BE2C (cell line): Measurements from ENCODE around the gene CD248.

Source experiments
- DNase-seq: peaks from one replicate; pipeline ENCODE4 v3.0.0-alpha.2; 2020
- H3K27me3 ChIP-seq: fragments of 250-450 bp; sonication (Bioruptor Pico); 2 replicates; pipeline ENCODE4 v1.5.1; 2020; ENCODE audit warnings: mild to moderate bottlenecking
- H3K36me3 ChIP-seq: fragments of 250-450 bp; sonication (Bioruptor Pico); 2 replicates; pipeline ENCODE4 v1.5.1; 2020; ENCODE audit warnings: mild to moderate bottlenecking
- H3K4me1 ChIP-seq: fragments of 250-450 bp; sonication (Bioruptor Pico); 2 replicates; pipeline ENCODE4 v1.5.1; 2020
- H3K4me3 ChIP-seq: 2 replicates; pipeline ENCODE4 v1.5.1; 2011; ENCODE audit warnings: low read depth, low read length
- H3K9me3 ChIP-seq: fragments of 250-450 bp; sonication (Bioruptor Pico); 2 replicates; pipeline ENCODE4 v1.5.1; 2020
- TF ChIP-seq, protein P1 (sequence below): IDR thresholded peaks from 2 replicates; pipeline ENCODE4 v1.5.1; 2012; ENCODE audit warnings: mild to moderate bottlenecking, low read depth, low read length

CD248 gene

DNA sequence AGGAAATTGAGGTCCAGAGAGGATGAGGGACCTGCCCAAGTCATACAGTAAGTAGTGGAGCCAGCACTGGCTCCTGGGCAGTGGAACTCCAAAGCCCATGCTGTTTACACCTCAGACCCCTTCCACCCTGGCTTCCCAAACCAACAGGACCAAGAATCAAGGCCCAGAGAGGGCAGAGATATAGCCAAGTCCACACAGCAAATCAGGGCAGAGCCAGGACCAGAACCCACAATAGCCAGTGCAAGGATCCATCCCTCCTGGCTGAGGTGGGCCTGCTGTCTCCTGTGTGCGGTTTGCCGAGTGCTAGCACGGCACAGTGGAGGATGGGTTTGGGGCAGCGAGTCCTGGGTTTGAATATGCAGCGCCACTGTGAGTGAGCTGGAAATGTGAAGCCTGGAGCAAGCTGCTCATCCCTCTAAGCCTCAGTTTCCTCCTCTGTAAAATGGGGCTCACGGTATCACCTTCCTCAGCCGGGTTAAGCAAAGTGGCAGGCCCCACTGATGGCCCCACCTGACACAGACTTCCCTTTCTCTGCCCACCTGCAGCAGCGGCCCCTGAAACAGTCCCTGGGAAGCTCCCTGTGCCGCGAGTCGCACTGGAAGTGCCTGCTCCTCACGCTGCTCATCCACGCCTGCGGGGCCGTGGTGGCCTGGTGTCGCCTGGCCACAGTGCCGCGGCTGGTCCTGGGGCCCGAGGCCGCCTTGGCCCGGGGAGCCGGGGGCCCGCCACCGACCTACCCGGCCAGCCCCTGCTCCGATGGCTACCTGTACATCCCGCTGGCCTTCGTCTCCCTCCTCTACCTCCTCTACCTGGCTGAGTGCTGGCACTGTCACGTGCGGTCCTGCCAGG, 22.8 kb downstream of the CD248 start:
- TF ChIP-seq, protein P1, sequence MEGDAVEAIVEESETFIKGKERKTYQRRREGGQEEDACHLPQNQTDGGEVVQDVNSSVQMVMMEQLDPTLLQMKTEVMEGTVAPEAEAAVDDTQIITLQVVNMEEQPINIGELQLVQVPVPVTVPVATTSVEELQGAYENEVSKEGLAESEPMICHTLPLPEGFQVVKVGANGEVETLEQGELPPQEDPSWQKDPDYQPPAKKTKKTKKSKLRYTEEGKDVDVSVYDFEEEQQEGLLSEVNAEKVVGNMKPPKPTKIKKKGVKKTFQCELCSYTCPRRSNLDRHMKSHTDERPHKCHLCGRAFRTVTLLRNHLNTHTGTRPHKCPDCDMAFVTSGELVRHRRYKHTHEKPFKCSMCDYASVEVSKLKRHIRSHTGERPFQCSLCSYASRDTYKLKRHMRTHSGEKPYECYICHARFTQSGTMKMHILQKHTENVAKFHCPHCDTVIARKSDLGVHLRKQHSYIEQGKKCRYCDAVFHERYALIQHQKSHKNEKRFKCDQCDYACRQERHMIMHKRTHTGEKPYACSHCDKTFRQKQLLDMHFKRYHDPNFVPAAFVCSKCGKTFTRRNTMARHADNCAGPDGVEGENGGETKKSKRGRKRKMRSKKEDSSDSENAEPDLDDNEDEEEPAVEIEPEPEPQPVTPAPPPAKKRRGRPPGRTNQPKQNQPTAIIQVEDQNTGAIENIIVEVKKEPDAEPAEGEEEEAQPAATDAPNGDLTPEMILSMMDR, result no peak
- Histone ChIP-seq H3K4me1 (no peaks in the 10 kb centered on the region; the same call in none of the 2 replicates), H3K4me3 (no peak overlapping the region), H3K36me3 (no peaks in the 10 kb centered on the region), H3K27me3 (no peaks in the 10 kb centered on the region), H3K9me3 (no peaks in the 10 kb centered on the region)
- no peak for DNase-seq

DNA sequence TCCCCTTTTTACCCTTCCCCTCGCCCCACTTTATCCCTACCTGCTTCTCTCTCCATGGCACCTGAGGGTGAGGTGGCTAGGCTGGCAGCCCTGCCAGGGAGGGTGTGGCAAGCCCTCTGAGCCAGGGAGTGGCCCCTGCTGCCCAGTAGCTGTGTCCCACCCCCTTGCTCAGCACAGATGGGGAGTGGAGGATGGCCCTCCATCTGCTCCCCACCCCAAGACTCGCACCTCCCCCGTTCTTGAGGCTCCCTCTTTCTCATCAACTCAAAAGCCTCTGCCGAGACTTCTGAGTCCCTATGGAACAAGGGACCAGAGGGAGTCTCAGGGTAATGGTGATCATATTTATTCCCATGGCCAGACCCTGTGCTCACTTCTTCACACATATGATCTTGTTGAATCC, 23.5 kb downstream of the CD248 start:
- TF ChIP-seq, protein P1, result no peak

DNA sequence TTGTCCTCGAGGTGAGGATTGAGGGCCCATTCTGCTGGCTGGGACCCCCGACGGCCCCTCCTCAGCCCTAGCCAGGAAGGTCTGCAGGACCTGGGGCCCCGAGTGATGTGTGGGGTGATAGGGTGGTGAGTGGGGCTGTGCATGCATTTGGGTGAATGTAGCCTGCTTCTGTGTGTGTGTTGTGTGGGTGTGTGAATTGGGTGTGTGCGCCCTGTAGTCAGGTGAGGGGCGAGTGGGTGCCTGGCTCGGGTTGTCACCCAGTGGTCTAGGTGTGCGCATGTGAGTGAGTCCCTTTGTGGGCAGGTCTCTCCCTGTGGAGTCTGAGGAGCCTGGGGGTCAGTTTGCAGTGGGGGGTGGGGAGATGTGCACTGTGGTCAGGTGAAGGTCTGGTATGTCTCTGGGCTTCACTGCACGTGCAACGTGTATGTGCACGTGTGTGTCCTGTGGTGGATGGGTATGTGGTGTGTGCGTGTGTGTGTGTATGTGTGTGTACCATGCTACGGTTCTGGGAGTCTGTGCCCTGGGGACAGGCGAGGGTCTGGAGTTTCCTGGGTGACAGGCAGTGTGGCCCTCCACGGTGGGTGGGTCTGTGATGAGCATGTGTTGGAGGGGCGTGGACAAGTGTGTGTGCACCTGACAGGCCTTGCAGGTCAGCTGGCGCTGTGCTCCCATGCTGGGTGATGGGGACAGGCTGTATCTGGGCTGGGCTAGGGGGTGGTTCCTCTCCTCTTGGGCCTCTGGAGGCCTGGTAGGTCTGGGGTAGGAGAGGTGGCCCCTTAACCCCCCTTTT, 24.1 kb downstream of the CD248 start:
- Histone ChIP-seq H3K4me3 (peak overlapping the region; percentile 58), H3K27me3 (no peaks in the 10 kb centered on the region), H3K9me3 (no peaks in the 10 kb centered on the region), H3K36me3 (no peaks in the 10 kb centered on the region; the same call in 1 of the 2 replicates), H3K4me1 (peaks cover 3% of the 10 kb centered on the region)
- no peak for DNase-seq
- TF ChIP-seq, protein P1, result no peak

More for the DNA sequence above, 23.5 kb downstream of the CD248 start:
- Histone ChIP-seq H3K4me1 (no peaks in the 10 kb centered on the region; the same call in none of the 2 replicates), H3K9me3 (no peaks in the 10 kb centered on the region), H3K27me3 (no peaks in the 10 kb centered on the region), H3K36me3 (no peaks in the 10 kb centered on the region; the same call in 1 of the 2 replicates), H3K4me3 (no peak overlapping the region)
- no peak for DNase-seq

DNA sequence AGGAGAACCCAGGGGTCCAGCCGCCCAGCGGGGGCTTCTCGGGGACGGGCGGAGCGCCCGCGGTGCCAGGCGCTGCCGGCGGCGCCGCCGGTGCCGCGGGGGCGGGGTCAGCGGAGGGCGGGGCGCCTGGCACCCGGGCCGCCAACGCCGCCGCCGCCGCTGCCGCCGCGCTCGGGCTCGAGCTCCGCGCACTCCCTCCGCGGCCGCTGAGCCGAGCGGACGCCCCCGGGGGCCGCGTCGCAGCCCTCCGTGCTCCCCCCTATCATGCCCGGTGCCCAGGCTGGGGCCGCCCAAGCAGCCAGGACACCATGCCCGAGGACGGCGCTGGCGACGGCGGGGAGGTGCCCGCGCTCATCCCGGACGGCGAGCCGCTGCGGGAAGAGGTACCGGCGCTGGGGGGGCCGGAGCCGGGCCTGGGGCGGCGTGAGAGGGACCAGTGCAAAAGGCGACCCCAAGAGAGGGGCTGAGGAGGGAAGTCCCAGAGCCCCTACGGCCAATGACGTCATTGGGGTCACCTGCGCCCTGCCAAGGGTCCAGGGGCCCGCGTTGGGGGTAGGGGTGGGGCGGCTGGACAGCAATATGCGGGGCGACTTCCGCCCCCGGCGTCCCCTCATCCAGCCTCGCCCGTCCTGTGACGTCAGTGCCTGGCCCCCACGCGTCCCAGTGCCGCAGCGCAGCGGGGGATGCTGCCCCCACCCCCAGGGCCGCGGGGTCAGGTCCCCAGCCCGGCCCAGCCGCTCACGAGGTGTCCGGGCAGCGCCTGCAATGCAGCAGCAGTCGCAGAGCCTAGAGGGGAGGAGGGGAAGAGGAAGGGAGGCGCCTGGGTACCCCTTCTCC, 24.9 kb downstream of the CD248 start, which contains the start of gene TMEM151A:
TMEM151A (plus strand) TSS at position 189 of the 837 bp plus-strand sequence; CDS start at position 309, 120 bp downstream.
- TF ChIP-seq, protein P1, result no peak
- peaks cover 5% of the 10 kb centered on the region for H3K4me1 ChIP-seq
- DNase-seq, result peak; percentile 56
- no peaks in the 10 kb centered on the region for H3K27me3 ChIP-seq
- no peaks in the 10 kb centered on the region for H3K9me3 ChIP-seq
- H3K36me3 ChIP-seq, result peaks cover under 1% of the 10 kb centered on the region; the same call in 1 of the 2 replicates
- H3K4me3 ChIP-seq, result peak within 1 kb of the TSS; percentile 60

DNA sequence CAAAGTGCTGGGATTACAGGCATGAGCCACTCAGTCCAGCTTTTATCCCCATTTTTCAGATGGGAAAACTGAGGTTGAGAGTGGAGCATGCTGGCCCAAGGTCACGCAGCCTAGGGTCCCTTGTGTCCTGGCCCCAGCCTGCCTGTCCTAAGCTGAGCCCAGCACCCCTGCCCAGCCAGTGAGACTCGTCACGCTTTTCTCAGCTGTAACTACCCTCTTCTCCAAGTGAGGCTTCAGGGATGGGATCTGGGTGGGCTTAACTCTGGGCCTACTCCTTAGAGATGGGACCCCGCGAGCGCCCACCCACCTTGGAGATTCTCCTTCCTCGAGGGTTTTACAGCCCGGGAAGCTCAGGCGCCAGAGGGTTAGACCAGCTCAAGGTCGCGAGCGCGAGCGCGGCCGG, 25.5 kb downstream of the CD248 start:
- Histone ChIP-seq H3K27me3 (no peaks in the 10 kb centered on the region), H3K4me3 (peak overlapping the region; percentile 60), H3K4me1 (peaks cover 5% of the 10 kb centered on the region), H3K36me3 (peaks cover 3% of the 10 kb centered on the region; the same call in 1 of the 2 replicates), H3K9me3 (no peaks in the 10 kb centered on the region)
- TF ChIP-seq, protein P1, result no peak
- DNase-seq, result no peak
